Mesenchymal stem cell (in vitro differentiated cells and primary cell): ENCODE measurements around the gene RGS21. TPM values are rescaled to one million over a fixed set of nuclear protein-coding genes. Genes with fewer than 3 reads are reported as not detected.

Experiments
- DNase-seq: peaks from one replicate; pipeline ENCODE4 v3.0.0-alpha.2; 2013
- H2AFZ ChIP-seq: one replicate; pipeline ENCODE4 v1.6.1; 2013; ENCODE audit warnings: low read depth, mild to moderate bottlenecking, control low read depth, inconsistent platforms, low read length, moderate library complexity
- H2AK5ac ChIP-seq: 2 replicates; pipeline ENCODE4 v1.6.1; 2013; ENCODE audit warnings: low read length, moderate library complexity, mild to moderate bottlenecking, inconsistent platforms; ENCODE audit not compliant: severe bottlenecking
- H2BK120ac ChIP-seq: one replicate; pipeline ENCODE4 v1.6.1; 2013; ENCODE audit warnings: low read depth, mild to moderate bottlenecking, inconsistent platforms, low read length, moderate library complexity
- H2BK12ac ChIP-seq, 2 experiments: one replicate each; pipeline ENCODE4 v1.6.1; 2013; ENCODE audit warnings: inconsistent platforms in 2 of 2, low read length in 2 of 2, mild to moderate bottlenecking in 2 of 2, moderate library complexity in 2 of 2, control low read depth in 1 of 2
- H2BK15ac ChIP-seq: one replicate; pipeline ENCODE4 v1.6.1; 2013; ENCODE audit warnings: mild to moderate bottlenecking, low read depth, inconsistent platforms; ENCODE audit not compliant: poor library complexity, severe bottlenecking
- H2BK5ac ChIP-seq: 2 replicates; pipeline ENCODE4 v1.6.1; 2013; ENCODE audit warnings: low read depth, mild to moderate bottlenecking, low read length, control low read depth, inconsistent platforms; ENCODE audit not compliant: poor library complexity, severe bottlenecking
- H3K14ac ChIP-seq, 2 experiments: one replicate each; pipeline ENCODE4 v1.6.1; 2013; ENCODE audit warnings: inconsistent platforms in 2 of 2, low read length in 2 of 2, control low read depth in 1 of 2, mild to moderate bottlenecking in 1 of 2, moderate library complexity in 1 of 2
- H3K18ac ChIP-seq, 2 experiments: one replicate each; pipeline ENCODE4 v1.6.1; 2013; ENCODE audit warnings: inconsistent platforms in 2 of 2, low read length in 2 of 2, control low read depth in 1 of 2, low read depth in 1 of 2, mild to moderate bottlenecking in 1 of 2
- H3K23ac ChIP-seq, 2 experiments: one replicate each; pipeline ENCODE4 v1.6.1; 2013; ENCODE audit warnings: inconsistent platforms in 2 of 2, low read length in 2 of 2, mild to moderate bottlenecking in 2 of 2, moderate library complexity in 2 of 2, control low read depth in 1 of 2
- H3K27ac ChIP-seq: 2 replicates; pipeline ENCODE4 v1.5.1; 2013; ENCODE audit warnings: mild to moderate bottlenecking, moderate library complexity, low read length, control low read depth, inconsistent platforms; ENCODE audit not compliant: poor library complexity, severe bottlenecking
- H3K27me3 ChIP-seq, 2 experiments: 2 replicates each; pipeline versions ENCODE4 v1.6.1 to v1.7.0; 2013; ENCODE audit warnings: low read length in 2 of 2, mild to moderate bottlenecking in 2 of 2, moderate library complexity in 2 of 2, control low read depth in 1 of 2, inconsistent platforms in 1 of 2; ENCODE audit not compliant: control insufficient read depth in 1 of 2, insufficient read depth in 1 of 2
- H3K36me3 ChIP-seq, 2 experiments: 2 replicates each; pipeline versions ENCODE4 v1.6.1 to v1.7.0; 2013; ENCODE audit warnings: low read length in 2 of 2, control low read depth in 1 of 2, inconsistent platforms in 1 of 2, low read depth in 1 of 2, mild to moderate bottlenecking in 1 of 2; ENCODE audit not compliant: insufficient read depth in 2 of 2, control insufficient read depth in 1 of 2
- H3K4ac ChIP-seq, 2 experiments: one replicate each; pipeline ENCODE4 v1.6.1; 2013; ENCODE audit warnings: inconsistent platforms in 2 of 2, low read length in 2 of 2, mild to moderate bottlenecking in 2 of 2, moderate library complexity in 2 of 2, control low read depth in 1 of 2, low read depth in 1 of 2
- H3K4me1 ChIP-seq: 2 replicates; pipeline ENCODE4 v1.6.1; 2013; ENCODE audit warnings: low read depth, low read length, control low read depth; ENCODE audit not compliant: control insufficient read depth, insufficient read depth
- H3K4me2 ChIP-seq: 2 replicates; pipeline ENCODE4 v1.6.1; 2013; ENCODE audit warnings: low read length, mild to moderate bottlenecking, inconsistent platforms; ENCODE audit not compliant: poor library complexity, severe bottlenecking
- H3K4me3 ChIP-seq, 2 experiments: 2 replicates each; pipeline versions ENCODE4 v1.5.1 to v1.7.0; 2013; ENCODE audit warnings: low read length in 2 of 2, mild to moderate bottlenecking in 2 of 2, control low read depth in 1 of 2, low read depth in 1 of 2; ENCODE audit not compliant: insufficient read depth in 1 of 2
- H3K79me1 ChIP-seq: replicated peaks from 2 replicates; pipeline ENCODE4 v1.6.1; 2013; ENCODE audit warnings: mild to moderate bottlenecking, control low read depth, low read length, inconsistent platforms; ENCODE audit not compliant: poor library complexity, severe bottlenecking
- H3K9ac ChIP-seq: 2 replicates; pipeline ENCODE4 v1.7.0; 2013; ENCODE audit warnings: mild to moderate bottlenecking, low read length, moderate library complexity
- H3K9me3 ChIP-seq: 2 replicates; pipeline ENCODE4 v1.7.0; 2013; ENCODE audit warnings: mild to moderate bottlenecking, low read length; ENCODE audit not compliant: control insufficient read depth
- H4K8ac ChIP-seq: one replicate; pipeline ENCODE4 v1.6.1; 2013; ENCODE audit warnings: inconsistent platforms, mild to moderate bottlenecking, low read length, moderate library complexity
- H4K91ac ChIP-seq: one replicate; pipeline ENCODE4 v1.6.1; 2013; ENCODE audit warnings: mild to moderate bottlenecking, low read length, inconsistent platforms
- WGBS: methylation state at CpG from one replicate; pipeline ENCODE4 v1.1.7; 2013; ENCODE audit warnings: mixed read lengths; 5-methylcytosine and 5-hydroxymethylcytosine counted together
- polyA plus RNA-seq, 2 experiments: library from polyadenylated mRNA; stranded (reverse); fragments of 200-250 nt; gene quantifications; one replicate each; pipeline ENCODE4 v1.2.3, GENCODE V29; 2013

The RGS21 gene
- not detected for polyA plus RNA-seq (2013, experiment 1 of 2)
- not detected for polyA plus RNA-seq (2013, experiment 2 of 2)

- no peaks in the 10 kb centered on the region for H3K36me3 ChIP-seq
Measured at GRCh38 chr1:192316942-192317450, at the start of gene RGS21. TSS of gene RGS21 (plus strand) at chr1:192316992. CDS start at chr1:192343037, 26,045 bp downstream.

GRCh38 chr1:192268468-192269052, 48.2 kb upstream of the RGS21 start:
- WGBS = 96% methylated on average over 5 of the region's 6 CpGs
- H3K79me1 ChIP-seq = no peaks in the 10 kb centered on the region
- H3K9me3 ChIP-seq = no peaks in the 10 kb centered on the region
- no peak overlapping the region for H2BK120ac ChIP-seq
- no peak overlapping the region for H3K27ac ChIP-seq
- DNase-seq = no peak
- H3K9ac ChIP-seq = no peak overlapping the region
- H3K4me2 ChIP-seq = no peak overlapping the region
- no peak overlapping the region for H2BK5ac ChIP-seq
- H3K18ac ChIP-seq = no peak overlapping the region
- H2BK12ac ChIP-seq = no peak overlapping the region
- H3K4me3 ChIP-seq = no peak overlapping the region
- H4K91ac ChIP-seq = no peak overlapping the region
- H4K8ac ChIP-seq = no peak overlapping the region
- no peaks in the 10 kb centered on the region for H3K4me1 ChIP-seq
- H2BK15ac ChIP-seq = no peak overlapping the region
- H3K4ac ChIP-seq = no peak overlapping the region
- no peak overlapping the region for H3K14ac ChIP-seq
- H2AFZ ChIP-seq = no peak overlapping the region
- no peaks in the 10 kb centered on the region for H3K27me3 ChIP-seq
- H3K36me3 ChIP-seq = no peaks in the 10 kb centered on the region
- H2AK5ac ChIP-seq = no peak overlapping the region
- H3K23ac ChIP-seq = no peak overlapping the region

More at GRCh38 chr1:192316942-192317450, at the start of gene RGS21:
- H2BK15ac ChIP-seq = no peak within 1 kb of the TSS
- H3K18ac ChIP-seq = no peak within 1 kb of the TSS
- H4K91ac ChIP-seq = no peak within 1 kb of the TSS
- H3K9me3 ChIP-seq = no peaks in the 10 kb centered on the region
- H3K4me3 ChIP-seq = no peak within 1 kb of the TSS
- no peak within 1 kb of the TSS for H2BK5ac ChIP-seq
- no peak for DNase-seq
- no peak within 1 kb of the TSS for H2BK12ac ChIP-seq
- no peak within 1 kb of the TSS for H3K4me2 ChIP-seq
- no peak within 1 kb of the TSS for H3K4ac ChIP-seq
- no peaks in the 10 kb centered on the region for H3K4me1 ChIP-seq
- no peaks in the 10 kb centered on the region for H3K79me1 ChIP-seq
- H2AFZ ChIP-seq = no peak within 1 kb of the TSS
- no peak within 1 kb of the TSS for H4K8ac ChIP-seq
- no peak within 1 kb of the TSS for H3K23ac ChIP-seq
- no peak within 1 kb of the TSS for H2BK120ac ChIP-seq
- no peak within 1 kb of the TSS for H3K14ac ChIP-seq
- H2AK5ac ChIP-seq = no peak within 1 kb of the TSS
- no peaks in the 10 kb centered on the region for H3K27me3 ChIP-seq
- no peak within 1 kb of the TSS for H3K27ac ChIP-seq
- WGBS = no CpG with 5 or more reads among the region's 2 CpGs
- H3K9ac ChIP-seq = no peak within 1 kb of the TSS

GRCh38 chr1:192270398-192270797, 46.4 kb upstream of the RGS21 start:
- no peak for DNase-seq
- WGBS = no CpG with 5 or more reads among the region's 1 CpG

GRCh38 chr1:192272732-192273131, 44.1 kb upstream of the RGS21 start:
- Histone ChIP-seq H4K8ac (no peak overlapping the region), H3K4me2 (no peak overlapping the region), H2BK15ac (no peak overlapping the region), H2BK12ac (no peak overlapping the region), H3K27me3 (no peaks in the 10 kb centered on the region), H2BK5ac (no peak overlapping the region), H3K4ac (no peak overlapping the region), H3K9ac (no peak overlapping the region), H3K79me1 (no peaks in the 10 kb centered on the region), H3K36me3 (no peaks in the 10 kb centered on the region), H3K23ac (no peak overlapping the region), H2BK120ac (no peak overlapping the region), H2AFZ (no peak overlapping the region), H3K27ac (no peak overlapping the region), H2AK5ac (no peak overlapping the region), H3K9me3 (no peaks in the 10 kb centered on the region), H3K4me1 (no peaks in the 10 kb centered on the region), H3K14ac (no peak overlapping the region), H3K18ac (no peak overlapping the region), H3K4me3 (no peak overlapping the region), H4K91ac (no peak overlapping the region)
- 73% methylated on average over 2 of the region's 3 CpGs for WGBS
- DNase-seq = no peak

More at GRCh38 chr1:192270398-192270797, 46.4 kb upstream of the RGS21 start:
- Histone ChIP-seq H3K79me1 (no peaks in the 10 kb centered on the region), H2AK5ac (no peak overlapping the region), H3K36me3 (no peaks in the 10 kb centered on the region), H3K4me2 (no peak overlapping the region), H4K91ac (no peak overlapping the region), H3K4me1 (no peaks in the 10 kb centered on the region), H3K4me3 (no peak overlapping the region), H4K8ac (no peak overlapping the region), H3K18ac (no peak overlapping the region), H2BK5ac (no peak overlapping the region), H3K23ac (no peak overlapping the region), H3K9ac (no peak overlapping the region), H2BK120ac (no peak overlapping the region), H3K27ac (no peak overlapping the region), H3K27me3 (no peaks in the 10 kb centered on the region), H3K4ac (no peak overlapping the region), H3K14ac (no peak overlapping the region), H2BK15ac (no peak overlapping the region), H3K9me3 (no peaks in the 10 kb centered on the region), H2AFZ (no peak overlapping the region), H2BK12ac (no peak overlapping the region)
